Endothelial cell of umbilical vein (primary cell): Measurements from ENCODE around the gene ZFHX2. TPM values are rescaled to one million over a fixed set of nuclear protein-coding genes. Genes with fewer than 3 reads are reported as not detected.

Experiments
- BruUV-seq: library from RNA; stranded (reverse); fragments of 400-500 nt; replicated peaks from 2 replicates; lab custom pipeline; 2021; lab: Mats Ljungman, UMichigan
- CTCF ChIA-PET: fragments of 300-600, 350-600 bp; sonication (Branson Sonifier 250); formaldehyde crosslinking; loops from one replicate; lab custom pipeline; 2021; ENCODE audit warnings: antibody characterized with exemption, inconsistent platforms; lab: Charles Lee
- POLR2A ChIA-PET: fragments of 300-600, 350-600 bp; sonication (Branson Sonifier 250); formaldehyde crosslinking; loops from one replicate; lab custom pipeline; 2021; ENCODE audit warnings: antibody characterized with exemption, inconsistent platforms; lab: Charles Lee
- DNase-seq: peaks from one replicate; pipeline ENCODE4 v3.0.0-alpha.2; 2011; ENCODE audit warnings: low read depth, low spot score
- FAIRE-seq: peaks from 2 replicates; lab custom pipeline; 2011; peaks lifted over from hg19 to GRCh38; lab: Jason Lieb, UNC
- H2AFZ ChIP-seq: 2 replicates; pipeline ENCODE4 v1.6.0; 2012; ENCODE audit warnings: low read depth, low read length, control low read depth, inconsistent platforms
- H3K27ac ChIP-seq: 2 replicates; pipeline ENCODE4 v1.5.1; 2011; ENCODE audit warnings: low read depth, mild to moderate bottlenecking, control low read depth, low read length, moderate library complexity; ENCODE audit not compliant: insufficient read depth
- H3K27me3 ChIP-seq, 2 experiments: 2 replicates each; pipeline versions ENCODE4 v1.6.0 to v1.6.1; 2011; ENCODE audit warnings: low read length in 2 of 2, mixed read lengths in 1 of 2; ENCODE audit not compliant: control insufficient read depth in 2 of 2, insufficient read depth in 2 of 2
- H3K36me3 ChIP-seq, 2 experiments: 2 replicates in 1 of 2; 3 replicates in 1 of 2; pipeline ENCODE4 v1.5.1; 2011; ENCODE audit warnings: low read length in 2 of 2, mild to moderate bottlenecking in 1 of 2, moderate library complexity in 1 of 2; ENCODE audit not compliant: control insufficient read depth in 2 of 2, insufficient read depth in 2 of 2; ENCODE audit errors: extremely low read depth in 1 of 2
- H3K4me1 ChIP-seq: 3 replicates; pipeline ENCODE4 v1.5.1; 2011; ENCODE audit warnings: mild to moderate bottlenecking, low read length; ENCODE audit not compliant: control insufficient read depth, insufficient read depth; ENCODE audit errors: extremely low read depth
- H3K4me2 ChIP-seq: 2 replicates; pipeline ENCODE4 v1.6.1; 2011; ENCODE audit warnings: low read length, control low read depth, mixed read lengths; ENCODE audit not compliant: insufficient read depth
- H3K4me3 ChIP-seq, 3 experiments: fragments of 200-600 bp in 1 of 3; sonication (generic), shearing (Covaris generic) in 1 of 3; replicated peaks in 1 of 3; 2 replicates each; pipeline ENCODE4 v1.5.1; 2011 to 2016; ENCODE audit warnings: control low read depth in 3 of 3, low read length in 3 of 3, mild to moderate bottlenecking in 2 of 3, inconsistent platforms in 1 of 3, low read depth in 1 of 3, moderate library complexity in 1 of 3; ENCODE audit not compliant: insufficient read depth in 1 of 3
- H3K79me2 ChIP-seq: 2 replicates; pipeline ENCODE4 v1.6.0; 2012; ENCODE audit warnings: low read length, inconsistent platforms; ENCODE audit not compliant: control insufficient read depth, insufficient read depth
- H3K9ac ChIP-seq: replicated peaks from 2 replicates; pipeline ENCODE3; 2011; ENCODE audit warnings: low read length, control low read depth; ENCODE audit not compliant: insufficient read depth; ENCODE audit errors: extremely low read depth
- H3K9me1 ChIP-seq: replicated peaks from 3 replicates; pipeline ENCODE4 v1.6.0; 2011; ENCODE audit warnings: mild to moderate bottlenecking, low read length; ENCODE audit not compliant: control insufficient read depth, insufficient read depth; ENCODE audit errors: extremely low read depth
- H3K9me3 ChIP-seq: replicated peaks from 2 replicates; pipeline ENCODE4 v1.5.1; 2012; ENCODE audit warnings: low read length, inconsistent platforms; ENCODE audit not compliant: control insufficient read depth, insufficient read depth
- H4K20me1 ChIP-seq: replicated peaks from 2 replicates; pipeline ENCODE3; 2011; ENCODE audit warnings: mild to moderate bottlenecking, low read length; ENCODE audit not compliant: control insufficient read depth, insufficient read depth; ENCODE audit errors: extremely low read depth
- EZH2 ChIP-seq: IDR thresholded peaks from 2 replicates; pipeline ENCODE4 v1.6.1; 2012; ENCODE audit warnings: borderline replicate concordance, low read depth, mild to moderate bottlenecking, moderate library complexity, low read length, inconsistent platforms; ENCODE audit not compliant: severe bottlenecking
- FOS ChIP-seq: IDR thresholded peaks from 2 replicates; pipeline ENCODE4 v1.6.1; 2011; ENCODE audit warnings: mild to moderate bottlenecking, low read length, moderate library complexity, borderline replicate concordance; ENCODE audit not compliant: insufficient read depth
- GATA2 ChIP-seq: IDR thresholded peaks from 2 replicates; pipeline ENCODE4 v1.7.0; 2011; ENCODE audit warnings: low read depth, mild to moderate bottlenecking, moderate library complexity, mixed read lengths, low read length; ENCODE audit not compliant: insufficient read length, insufficient read depth
- JUN ChIP-seq: IDR thresholded peaks from 2 replicates; pipeline ENCODE4 v1.6.1; 2011; ENCODE audit warnings: borderline replicate concordance, low read depth; ENCODE audit not compliant: insufficient read length, insufficient read depth
- MYC ChIP-seq: IDR thresholded peaks from one replicate; pipeline ENCODE4 v1.6.1; 2011; ENCODE audit warnings: mild to moderate bottlenecking, low read depth, low read length
- POLR2A ChIP-seq: IDR thresholded peaks from 2 replicates; pipeline ENCODE4 v1.6.1; 2012; ENCODE audit warnings: low read depth, mild to moderate bottlenecking, control low read depth, low read length
- POLR2AphosphoS5 ChIP-seq: IDR thresholded peaks from 2 replicates; pipeline ENCODE4 v1.6.1; 2012; ENCODE audit warnings: low read depth, mild to moderate bottlenecking, control low read depth, low read length, moderate library complexity; ENCODE audit not compliant: insufficient read depth
- dilution Hi-C: fragments of 300-500 bp; cut with MboI; formaldehyde crosslinking; loops from one replicate; pipeline ENCODE4 v1.15.0; 2019; ENCODE audit warnings: low sequenced_read_pairs; ENCODE audit not compliant: extremely low pct_ligation_motif_present
- intact Hi-C: fragments of 100-400 bp; cut with micrococcal nuclease; formaldehyde crosslinking; loops from one replicate; pipeline ENCODE4 v1.10.0; 2022
- polyA plus RNA-seq, 4 experiments: library from polyadenylated mRNA; depleted of rRNA in 3 of 4; stranded (reverse) in 3 of 4; unstranded in 1 of 4; fragments of >200 nt; gene quantifications; 2 replicates each; pipeline versions ENCODE4 v1.2.1 to v1.2.3, GENCODE V29; 2011 to 2012; ENCODE audit warnings: missing spikeins in 1 of 4
- total RNA-seq: library from RNA; stranded (reverse); gene quantifications from 2 replicates; pipeline ENCODE4 v1.2.3, GENCODE V29; 2021
- TF ChIP-seq, protein P1 (sequence below): IDR thresholded peaks from 2 replicates; pipeline ENCODE4 v1.6.1; 2011; ENCODE audit not compliant: insufficient read depth, insufficient read length
- TF ChIP-seq, protein P2 (sequence below), 2 donors: IDR thresholded peaks; 1 replicate in 1 of 2; 2 replicates in 1 of 2; pipeline ENCODE4 v1.5.1; 2011; ENCODE audit warnings: low read length in 2 of 2, mild to moderate bottlenecking in 2 of 2, moderate library complexity in 2 of 2, control low read depth in 1 of 2, inconsistent platforms in 1 of 2, low read depth in 1 of 2; ENCODE audit not compliant: insufficient read depth in 1 of 2; ENCODE audit errors: extremely low read depth in 1 of 2

ZFHX2 gene
- total and polyA plus RNA-seq, 2 donors (not counting 3 experiments of a cell fraction or from before 2014, with no cell fraction given): 0.25 to 2.3 TPM

GRCh38 chr14:23538785-23539184, 12.8 kb downstream of the ZFHX2 start:
- POLR2A ChIA-PET: no interaction called here
- Histone ChIP-seq H3K9me3 (no peaks in the 10 kb centered on the region), H3K79me2 (no peaks in the 10 kb centered on the region), H3K27me3 (no peaks in the 10 kb centered on the region), H3K27ac (no peak overlapping the region), H2AFZ (no peak overlapping the region), H3K4me2 (no peak overlapping the region), H3K4me3 (no peak overlapping the region), H3K4me1 (no peaks in the 10 kb centered on the region), H3K9ac (no peak overlapping the region), H3K36me3 (no peaks in the 10 kb centered on the region), H4K20me1 (no peaks in the 10 kb centered on the region), H3K9me1 (no peaks in the 10 kb centered on the region)
- intact Hi-C loops (loop anchor here (1.0 kb wide), 1 partner anchor 60 kb away; no protein-coding TSS in a partner anchor), dilution Hi-C loops (no loop called here)
- DNase-seq: no peak
- no TSS peak for BruUV-seq
- TF ChIP-seq JUN: no peak
- no peak for FAIRE-seq
- CTCF ChIA-PET: interaction anchor here (0.9 to 2.5 kb wide), 12 partner anchors 10 to 61 kb away, joined by 3 to 39 read pairs (median 4); partner anchors contain the start of gene ZFHX2

GRCh38 chr14:23538050-23538718, 13.4 kb downstream of the ZFHX2 start:
- Histone ChIP-seq H3K9ac (no peak overlapping the region), H3K27ac (no peak overlapping the region), H3K36me3 (no peaks in the 10 kb centered on the region), H3K27me3 (no peaks in the 10 kb centered on the region), H3K9me3 (no peaks in the 10 kb centered on the region), H3K4me2 (no peak overlapping the region), H3K4me1 (no peaks in the 10 kb centered on the region), H3K4me3 (no peak overlapping the region), H4K20me1 (no peaks in the 10 kb centered on the region), H2AFZ (no peak overlapping the region), H3K79me2 (no peaks in the 10 kb centered on the region), H3K9me1 (no peaks in the 10 kb centered on the region)
- no TSS peak for BruUV-seq
- ChIA-PET CTCF (interaction anchor here (1.0 to 2.5 kb wide), 10 partner anchors 9 to 60 kb away, joined by 3 to 39 read pairs (median 6); partner anchors contain the start of gene ZFHX2), POLR2A (no interaction called here)
- no peak for FAIRE-seq
- dilution Hi-C loops (no loop called here), intact Hi-C loops (no loop called here)
- TF ChIP-seq JUN (no peak), MYC (no peak), POLR2A (no peak), POLR2AphosphoS5 (no peak), GATA2 (no peak), FOS (no peak), EZH2 (no peak)
- TF ChIP-seq, protein P1, sequence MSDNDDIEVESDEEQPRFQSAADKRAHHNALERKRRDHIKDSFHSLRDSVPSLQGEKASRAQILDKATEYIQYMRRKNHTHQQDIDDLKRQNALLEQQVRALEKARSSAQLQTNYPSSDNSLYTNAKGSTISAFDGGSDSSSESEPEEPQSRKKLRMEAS: no peak
- TF ChIP-seq, protein P2, sequence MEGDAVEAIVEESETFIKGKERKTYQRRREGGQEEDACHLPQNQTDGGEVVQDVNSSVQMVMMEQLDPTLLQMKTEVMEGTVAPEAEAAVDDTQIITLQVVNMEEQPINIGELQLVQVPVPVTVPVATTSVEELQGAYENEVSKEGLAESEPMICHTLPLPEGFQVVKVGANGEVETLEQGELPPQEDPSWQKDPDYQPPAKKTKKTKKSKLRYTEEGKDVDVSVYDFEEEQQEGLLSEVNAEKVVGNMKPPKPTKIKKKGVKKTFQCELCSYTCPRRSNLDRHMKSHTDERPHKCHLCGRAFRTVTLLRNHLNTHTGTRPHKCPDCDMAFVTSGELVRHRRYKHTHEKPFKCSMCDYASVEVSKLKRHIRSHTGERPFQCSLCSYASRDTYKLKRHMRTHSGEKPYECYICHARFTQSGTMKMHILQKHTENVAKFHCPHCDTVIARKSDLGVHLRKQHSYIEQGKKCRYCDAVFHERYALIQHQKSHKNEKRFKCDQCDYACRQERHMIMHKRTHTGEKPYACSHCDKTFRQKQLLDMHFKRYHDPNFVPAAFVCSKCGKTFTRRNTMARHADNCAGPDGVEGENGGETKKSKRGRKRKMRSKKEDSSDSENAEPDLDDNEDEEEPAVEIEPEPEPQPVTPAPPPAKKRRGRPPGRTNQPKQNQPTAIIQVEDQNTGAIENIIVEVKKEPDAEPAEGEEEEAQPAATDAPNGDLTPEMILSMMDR (IDR thresholded peaks at IDR 0.05; ENCODE audit: extremely low read depth in 1 of 2, insufficient read depth in 1 of 2, low read depth in 1 of 2, low read length in 2 of 2): no peak
- DNase-seq: no peak
